Erythroblast (primary cell): ENCODE measurements around the gene SLC24A3.

Experiments
- GATA1 ChIP-seq: IDR thresholded peaks from 2 replicates; pipeline ENCODE4 v1.6.1; 2011; ENCODE audit warnings: low read depth, mild to moderate bottlenecking, control low read depth, low read length, moderate library complexity
- POLR2A ChIP-seq: IDR thresholded peaks from 2 replicates; pipeline ENCODE4 v1.6.1; 2011; ENCODE audit warnings: mild to moderate bottlenecking, low read length

DNA sequence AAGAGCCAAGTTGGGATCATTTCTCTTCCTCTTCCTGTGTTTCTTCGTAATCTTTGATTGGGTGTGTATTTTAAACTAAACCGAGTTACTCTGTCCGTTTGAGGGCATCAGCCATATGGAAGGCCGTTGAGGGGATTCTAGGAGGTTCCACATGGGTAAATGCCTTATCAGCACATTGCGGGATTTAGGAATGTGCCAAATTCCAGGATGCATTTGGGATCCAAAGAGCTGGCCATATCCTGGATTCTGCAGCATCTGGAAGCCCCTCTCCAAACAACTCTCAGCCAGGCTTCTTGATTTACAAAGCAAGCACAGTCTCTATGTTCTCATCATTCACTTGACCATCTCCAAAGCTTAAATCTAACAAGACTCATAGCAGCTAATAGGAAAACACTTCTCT lies 478.0 kb downstream of the SLC24A3 start:
- TF ChIP-seq POLR2A (no peak), GATA1 (no peak)
